ENCODE results near the gene ARID3B. TPM values are rescaled to one million over a fixed set of nuclear protein-coding genes. Genes with fewer than 3 reads are reported as not detected.

The ARID3B gene, protein sequence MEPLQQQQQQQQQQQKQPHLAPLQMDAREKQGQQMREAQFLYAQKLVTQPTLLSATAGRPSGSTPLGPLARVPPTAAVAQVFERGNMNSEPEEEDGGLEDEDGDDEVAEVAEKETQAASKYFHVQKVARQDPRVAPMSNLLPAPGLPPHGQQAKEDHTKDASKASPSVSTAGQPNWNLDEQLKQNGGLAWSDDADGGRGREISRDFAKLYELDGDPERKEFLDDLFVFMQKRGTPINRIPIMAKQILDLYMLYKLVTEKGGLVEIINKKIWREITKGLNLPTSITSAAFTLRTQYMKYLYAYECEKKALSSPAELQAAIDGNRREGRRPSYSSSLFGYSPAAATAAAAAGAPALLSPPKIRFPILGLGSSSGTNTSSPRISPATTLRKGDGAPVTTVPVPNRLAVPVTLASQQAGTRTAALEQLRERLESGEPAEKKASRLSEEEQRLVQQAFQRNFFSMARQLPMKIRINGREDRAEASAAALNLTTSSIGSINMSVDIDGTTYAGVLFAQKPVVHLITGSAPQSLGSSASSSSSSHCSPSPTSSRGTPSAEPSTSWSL
- 2.2 and 2.7 TPM in 2 replicates for total RNA-seq

GRCh38 chr15:74540761-74541493 is at the start of gene ARID3B:
ARID3B (plus strand) TSS chr15:74541220; CDS start chr15:74543937, 2,717 bp downstream.

GRCh38 chr15:74615508-74616365 is 74.7 kb downstream of the ARID3B start, which contains the start of gene CLK3:
CLK3 (plus strand) TSS chr15:74615836; CDS start chr15:74619197, 3,361 bp downstream.

Other genes with a start within 250 kb of the ARID3B start
- gene CYP11A1, start 173.6 kb upstream of the ARID3B start, total RNA-seq: 0.33 TPM in 1 of 2 replicates, not detected in the other
- 0.44 and 0.67 TPM in 2 replicates for gene SEMA7A, start 107.3 kb upstream of the ARID3B start, total RNA-seq
- 53.8 and 64.2 TPM in 2 replicates for gene UBL7, start 80.1 kb upstream of the ARID3B start, total RNA-seq
- 63.9 and 64.1 TPM in 2 replicates for gene CLK3, start 74.6 kb downstream of the ARID3B start, total RNA-seq
- gene EDC3, start 154.8 kb downstream of the ARID3B start, total RNA-seq: 15.8 and 16.1 TPM in 2 replicates
- 30.3 and 34.7 TPM in 2 replicates for gene CYP1A1, start 184.3 kb downstream of the ARID3B start, total RNA-seq
- gene CYP1A2, start 207.6 kb downstream of the ARID3B start, total RNA-seq: not detected in 2 replicates
- 30.0 and 30.9 TPM in 2 replicates for gene CSK, start 240.9 kb downstream of the ARID3B start, total RNA-seq